Kasumi-1 (cell line): Measurements from ENCODE around the gene RNF32.
A peak's percentile ranks its signal among the peaks of the same experiment; 100 is the strongest.

Experiments used
- DNase-seq, 2 experiments: peaks; one replicate each; lab custom pipeline; 2025; lab: John Stamatoyannopoulos, UW

The RNF32 gene

GRCh38 chr7:156640257-156640948 lies at the start of gene RNF32:
TSS of gene RNF32 (plus strand) at chr7:156640774. CDS start at chr7:156643878, 3,104 bp downstream.
- peak; percentile 70 to 74 for DNase-seq

- DNase-seq, result no peak
These were observed 48.3 kb upstream of the RNF32 start for GRCh38 chr7:156592155-156592884.

GRCh38 chr7:156594283-156595080 lies 46.1 kb upstream of the RNF32 start:
- no peak for DNase-seq

- no peak for DNase-seq
These were observed 40.1 kb upstream of the RNF32 start for GRCh38 chr7:156600496-156600895.

GRCh38 chr7:156602283-156602682 lies 38.3 kb upstream of the RNF32 start:
- no peak for DNase-seq

- DNase-seq, result no peak
These were observed 37.6 kb upstream of the RNF32 start for GRCh38 chr7:156603011-156603410.

GRCh38 chr7:156603629-156604028 lies 36.9 kb upstream of the RNF32 start:
- no peak for DNase-seq

GRCh38 chr7:156604311-156604710 lies 36.3 kb upstream of the RNF32 start:
- DNase-seq, result no peak

GRCh38 chr7:156604836-156605695 lies 35.5 kb upstream of the RNF32 start:
- no peak for DNase-seq

GRCh38 chr7:156606135-156606534 lies 34.4 kb upstream of the RNF32 start:
- DNase-seq, result no peak

- no peak for DNase-seq
These were observed 33.8 kb upstream of the RNF32 start for GRCh38 chr7:156606691-156607331.

- DNase-seq, result no peak
These were observed 33.0 kb upstream of the RNF32 start for GRCh38 chr7:156607332-156608172.

- no peak for DNase-seq
These were observed 32.4 kb upstream of the RNF32 start for GRCh38 chr7:156608173-156608478.

- DNase-seq, result no peak
These were observed 31.3 kb upstream of the RNF32 start for GRCh38 chr7:156609010-156609877.

- DNase-seq, result no peak
These were observed 30.4 kb upstream of the RNF32 start for GRCh38 chr7:156610130-156610529.

GRCh38 chr7:156610601-156611000 lies 30.0 kb upstream of the RNF32 start:
- no peak for DNase-seq

- no peak for DNase-seq
These were observed 29.3 kb upstream of the RNF32 start for GRCh38 chr7:156611014-156612010.

GRCh38 chr7:156612930-156613329 lies 27.6 kb upstream of the RNF32 start:
- DNase-seq, result no peak
